Endothelial cell of umbilical vein (primary cell): ENCODE data around the gene ZNHIT2. TPM values are rescaled to one million over a fixed set of nuclear protein-coding genes. Genes with fewer than 3 reads are reported as not detected.

Experiments used
- BruUV-seq: library from RNA; stranded (reverse); fragments of 400-500 nt; replicated peaks from 2 replicates; lab custom pipeline; 2021; lab: Mats Ljungman, UMichigan
- CTCF ChIA-PET: fragments of 300-600, 350-600 bp; sonication (Branson Sonifier 250); formaldehyde crosslinking; loops from one replicate; lab custom pipeline; 2021; ENCODE audit warnings: antibody characterized with exemption, inconsistent platforms; lab: Charles Lee
- POLR2A ChIA-PET: fragments of 300-600, 350-600 bp; sonication (Branson Sonifier 250); formaldehyde crosslinking; loops from one replicate; lab custom pipeline; 2021; ENCODE audit warnings: antibody characterized with exemption, inconsistent platforms; lab: Charles Lee
- DNase-seq: peaks from one replicate; pipeline ENCODE4 v3.0.0-alpha.2; 2011; ENCODE audit warnings: low read depth, low spot score
- FAIRE-seq: peaks from 2 replicates; lab custom pipeline; 2011; peaks lifted over from hg19 to GRCh38; lab: Jason Lieb, UNC
- H2AFZ ChIP-seq: 2 replicates; pipeline ENCODE4 v1.6.0; 2012; ENCODE audit warnings: low read depth, low read length, control low read depth, inconsistent platforms
- H3K27ac ChIP-seq: 2 replicates; pipeline ENCODE4 v1.5.1; 2011; ENCODE audit warnings: low read depth, mild to moderate bottlenecking, control low read depth, low read length, moderate library complexity; ENCODE audit not compliant: insufficient read depth
- H3K27me3 ChIP-seq, 2 experiments: 2 replicates each; pipeline versions ENCODE4 v1.6.0 to v1.6.1; 2011; ENCODE audit warnings: low read length in 2 of 2, mixed read lengths in 1 of 2; ENCODE audit not compliant: control insufficient read depth in 2 of 2, insufficient read depth in 2 of 2
- H3K36me3 ChIP-seq, 2 experiments: 2 replicates in 1 of 2; 3 replicates in 1 of 2; pipeline ENCODE4 v1.5.1; 2011; ENCODE audit warnings: low read length in 2 of 2, mild to moderate bottlenecking in 1 of 2, moderate library complexity in 1 of 2; ENCODE audit not compliant: control insufficient read depth in 2 of 2, insufficient read depth in 2 of 2; ENCODE audit errors: extremely low read depth in 1 of 2
- H3K4me1 ChIP-seq: 3 replicates; pipeline ENCODE4 v1.5.1; 2011; ENCODE audit warnings: mild to moderate bottlenecking, low read length; ENCODE audit not compliant: control insufficient read depth, insufficient read depth; ENCODE audit errors: extremely low read depth
- H3K4me2 ChIP-seq: 2 replicates; pipeline ENCODE4 v1.6.1; 2011; ENCODE audit warnings: low read length, control low read depth, mixed read lengths; ENCODE audit not compliant: insufficient read depth
- H3K4me3 ChIP-seq, 3 experiments: fragments of 200-600 bp in 1 of 3; sonication (generic), shearing (Covaris generic) in 1 of 3; replicated peaks in 1 of 3; 2 replicates each; pipeline ENCODE4 v1.5.1; 2011 to 2016; ENCODE audit warnings: control low read depth in 3 of 3, low read length in 3 of 3, mild to moderate bottlenecking in 2 of 3, inconsistent platforms in 1 of 3, low read depth in 1 of 3, moderate library complexity in 1 of 3; ENCODE audit not compliant: insufficient read depth in 1 of 3
- H3K79me2 ChIP-seq: 2 replicates; pipeline ENCODE4 v1.6.0; 2012; ENCODE audit warnings: low read length, inconsistent platforms; ENCODE audit not compliant: control insufficient read depth, insufficient read depth
- H3K9ac ChIP-seq: replicated peaks from 2 replicates; pipeline ENCODE3; 2011; ENCODE audit warnings: low read length, control low read depth; ENCODE audit not compliant: insufficient read depth; ENCODE audit errors: extremely low read depth
- H3K9me1 ChIP-seq: replicated peaks from 3 replicates; pipeline ENCODE4 v1.6.0; 2011; ENCODE audit warnings: mild to moderate bottlenecking, low read length; ENCODE audit not compliant: control insufficient read depth, insufficient read depth; ENCODE audit errors: extremely low read depth
- H3K9me3 ChIP-seq: replicated peaks from 2 replicates; pipeline ENCODE4 v1.5.1; 2012; ENCODE audit warnings: low read length, inconsistent platforms; ENCODE audit not compliant: control insufficient read depth, insufficient read depth
- H4K20me1 ChIP-seq: replicated peaks from 2 replicates; pipeline ENCODE3; 2011; ENCODE audit warnings: mild to moderate bottlenecking, low read length; ENCODE audit not compliant: control insufficient read depth, insufficient read depth; ENCODE audit errors: extremely low read depth
- CTCF ChIP-seq, 2 donors: IDR thresholded peaks; 1 replicate in 1 of 2; 2 replicates in 1 of 2; pipeline ENCODE4 v1.5.1; 2011; ENCODE audit warnings: low read length in 2 of 2, mild to moderate bottlenecking in 2 of 2, moderate library complexity in 2 of 2, control low read depth in 1 of 2, inconsistent platforms in 1 of 2, low read depth in 1 of 2; ENCODE audit not compliant: insufficient read depth in 1 of 2; ENCODE audit errors: extremely low read depth in 1 of 2
- EZH2 ChIP-seq: IDR thresholded peaks from 2 replicates; pipeline ENCODE4 v1.6.1; 2012; ENCODE audit warnings: borderline replicate concordance, low read depth, mild to moderate bottlenecking, moderate library complexity, low read length, inconsistent platforms; ENCODE audit not compliant: severe bottlenecking
- FOS ChIP-seq: IDR thresholded peaks from 2 replicates; pipeline ENCODE4 v1.6.1; 2011; ENCODE audit warnings: mild to moderate bottlenecking, low read length, moderate library complexity, borderline replicate concordance; ENCODE audit not compliant: insufficient read depth
- GATA2 ChIP-seq: IDR thresholded peaks from 2 replicates; pipeline ENCODE4 v1.7.0; 2011; ENCODE audit warnings: low read depth, mild to moderate bottlenecking, moderate library complexity, mixed read lengths, low read length; ENCODE audit not compliant: insufficient read length, insufficient read depth
- JUN ChIP-seq: IDR thresholded peaks from 2 replicates; pipeline ENCODE4 v1.6.1; 2011; ENCODE audit warnings: borderline replicate concordance, low read depth; ENCODE audit not compliant: insufficient read length, insufficient read depth
- MAX ChIP-seq: IDR thresholded peaks from 2 replicates; pipeline ENCODE4 v1.6.1; 2011; ENCODE audit not compliant: insufficient read depth, insufficient read length
- MYC ChIP-seq: IDR thresholded peaks from one replicate; pipeline ENCODE4 v1.6.1; 2011; ENCODE audit warnings: mild to moderate bottlenecking, low read depth, low read length
- POLR2A ChIP-seq: IDR thresholded peaks from 2 replicates; pipeline ENCODE4 v1.6.1; 2012; ENCODE audit warnings: low read depth, mild to moderate bottlenecking, control low read depth, low read length
- POLR2AphosphoS5 ChIP-seq: IDR thresholded peaks from 2 replicates; pipeline ENCODE4 v1.6.1; 2012; ENCODE audit warnings: low read depth, mild to moderate bottlenecking, control low read depth, low read length, moderate library complexity; ENCODE audit not compliant: insufficient read depth
- dilution Hi-C: fragments of 300-500 bp; cut with MboI; formaldehyde crosslinking; loops from one replicate; pipeline ENCODE4 v1.15.0; 2019; ENCODE audit warnings: low sequenced_read_pairs; ENCODE audit not compliant: extremely low pct_ligation_motif_present
- intact Hi-C: fragments of 100-400 bp; cut with micrococcal nuclease; formaldehyde crosslinking; loops from one replicate; pipeline ENCODE4 v1.10.0; 2022
- polyA plus RNA-seq, 4 experiments: library from polyadenylated mRNA; depleted of rRNA in 3 of 4; stranded (reverse) in 3 of 4; unstranded in 1 of 4; fragments of >200 nt; gene quantifications; 2 replicates each; pipeline versions ENCODE4 v1.2.1 to v1.2.3, GENCODE V29; 2011 to 2012; ENCODE audit warnings: missing spikeins in 1 of 4
- total RNA-seq: library from RNA; stranded (reverse); gene quantifications from 2 replicates; pipeline ENCODE4 v1.2.3, GENCODE V29; 2021

Gene ZNHIT2
- total and polyA plus RNA-seq, 2 donors (not counting 3 experiments of a cell fraction or from before 2014, with no cell fraction given): 7.1 to 9.0 TPM

- TF ChIP-seq CTCF (IDR thresholded peaks at IDR 0.05; ENCODE audit: extremely low read depth in 1 of 2, insufficient read depth in 1 of 2, low read depth in 1 of 2, low read length in 2 of 2) (no peak), POLR2AphosphoS5 (no peak)
- no peak for DNase-seq
- no peak for FAIRE-seq
- Histone ChIP-seq H3K9ac (no peak overlapping the region), H4K20me1 (no peaks in the 10 kb centered on the region), H3K36me3 (peaks cover 0 to 14% of the 10 kb centered on the region in 2 experiments), H3K9me3 (no peaks in the 10 kb centered on the region), H3K4me3 (no peak overlapping the region), H3K27ac (no peak overlapping the region), H2AFZ (no peak overlapping the region), H3K4me1 (peaks cover 4% of the 10 kb centered on the region), H3K4me2 (no peak overlapping the region), H3K9me1 (no peaks in the 10 kb centered on the region), H3K27me3 (no peaks in the 10 kb centered on the region), H3K79me2 (peaks cover 8% of the 10 kb centered on the region)
- ChIA-PET CTCF (interaction anchor here (3.5 kb wide), 1 partner anchor 7 kb away, joined by 22 read pairs; the partner anchor contains the start of gene TM7SF2), POLR2A (no interaction called here)
- intact Hi-C loops (no loop called here), dilution Hi-C loops (no loop called here)
- no TSS peak for BruUV-seq
These were observed 12.9 kb downstream of the ZNHIT2 start for GRCh38 chr11:65104628-65105027.

GRCh38 chr11:65103476-65103875, 14.0 kb downstream of the ZNHIT2 start:
- H3K27ac ChIP-seq: no peak overlapping the region
- POLR2A ChIA-PET: no interaction called here
- TF ChIP-seq MYC (no peak), POLR2A (no peak), EZH2 (no peak), CTCF (IDR thresholded peaks at IDR 0.05; ENCODE audit: extremely low read depth in 1 of 2, insufficient read depth in 1 of 2, low read depth in 1 of 2, low read length in 2 of 2) (no peak), JUN (no peak), FOS (no peak), POLR2AphosphoS5 (no peak), MAX (no peak), GATA2 (no peak)
- no peak overlapping the region for H2AFZ ChIP-seq
- CTCF ChIA-PET: interaction anchor here (3.5 kb wide), 1 partner anchor 8 kb away, joined by 22 read pairs; the partner anchor contains the start of gene TM7SF2
- dilution Hi-C loops (no loop called here), intact Hi-C loops (no loop called here)
- no TSS peak for BruUV-seq
- DNase-seq: no peak
- H3K4me1 ChIP-seq: peaks cover 4% of the 10 kb centered on the region
- no peak for FAIRE-seq
- no peaks in the 10 kb centered on the region for H3K27me3 ChIP-seq
- H3K79me2 ChIP-seq: peaks cover 11% of the 10 kb centered on the region
- H3K4me3 ChIP-seq: no peak overlapping the region
- H3K4me2 ChIP-seq: no peak overlapping the region
- H3K9me1 ChIP-seq: no peaks in the 10 kb centered on the region
- H3K9ac ChIP-seq: no peak overlapping the region
- H3K36me3 ChIP-seq: peaks cover 0 to 6% of the 10 kb centered on the region in 2 experiments
- H3K9me3 ChIP-seq: no peaks in the 10 kb centered on the region
- no peaks in the 10 kb centered on the region for H4K20me1 ChIP-seq
